IMR-90 (cell line): ENCODE measurements around the gene PROSER2. TPM values are rescaled to one million over a fixed set of nuclear protein-coding genes. Genes with fewer than 3 reads are reported as not detected.

ENCODE experiments used
- ATAC-seq: fragments of 200-7000 bp; cut with Tn5 transposase; 2 replicates; pipeline ENCODE4 v1.9.1; 2020; ENCODE audit warnings: low read depth, mild to moderate bottlenecking, moderate library complexity
- BruUV-seq: library from RNA; stranded (reverse); fragments of 400-500 nt; replicated peaks from 2 replicates; lab custom pipeline; 2021; lab: Mats Ljungman, UMichigan
- CTCF ChIA-PET: fragments of 300-600 bp; formaldehyde crosslinking; extraction: SDS; loops from one replicate; lab custom pipeline; 2021; ENCODE audit warnings: antibody characterized with exemption; lab: Yijun Ruan, JAX
- POLR2A ChIA-PET: fragments of 300-600 bp; sonication (Branson Sonifier 250); formaldehyde crosslinking; loops from one replicate; lab custom pipeline; 2022; ENCODE audit warnings: antibody characterized with exemption; ENCODE audit not compliant: unreplicated experiment; lab: Charles Lee
- DNase-seq: peaks from one replicate; pipeline ENCODE4 v3.0.0; 2013
- H2AFZ ChIP-seq: replicated peaks from 2 replicates; pipeline ENCODE3; 2013; ENCODE audit warnings: low read length, mild to moderate bottlenecking; ENCODE audit not compliant: poor library complexity
- H2AK5ac ChIP-seq: 2 replicates; pipeline ENCODE4 v1.6.1; 2013; ENCODE audit warnings: low read depth, low read length, inconsistent platforms
- H2AK9ac ChIP-seq: replicated peaks from 2 replicates; pipeline ENCODE3; 2013; ENCODE audit warnings: mild to moderate bottlenecking, low read depth, low read length, moderate library complexity; ENCODE audit not compliant: poor library complexity
- H2BK120ac ChIP-seq: 2 replicates; pipeline ENCODE4 v1.6.1; 2013; ENCODE audit warnings: low read depth, low read length, inconsistent platforms
- H2BK15ac ChIP-seq: 3 replicates; pipeline ENCODE4 v1.6.1; 2013; ENCODE audit warnings: low read depth, low read length, inconsistent platforms
- H2BK20ac ChIP-seq: 2 replicates; pipeline ENCODE4 v1.6.1; 2013; ENCODE audit warnings: low read depth, mild to moderate bottlenecking, inconsistent platforms, low read length, moderate library complexity
- H2BK5ac ChIP-seq: 2 replicates; pipeline ENCODE4 v1.6.1; 2013; ENCODE audit warnings: mild to moderate bottlenecking, low read depth, low read length, inconsistent platforms; ENCODE audit not compliant: poor library complexity, severe bottlenecking
- H3K14ac ChIP-seq: replicated peaks from 2 replicates; pipeline ENCODE4 v1.6.1; 2013; ENCODE audit warnings: low read depth, low read length, inconsistent platforms
- H3K18ac ChIP-seq: 2 replicates; pipeline ENCODE4 v1.6.1; 2013; ENCODE audit warnings: low read depth, low read length, control low read depth
- H3K23ac ChIP-seq: 2 replicates; pipeline ENCODE4 v1.6.1; 2013; ENCODE audit warnings: low read depth, low read length, inconsistent platforms
- H3K27ac ChIP-seq: 2 replicates; pipeline ENCODE4 v1.5.1; 2013; ENCODE audit warnings: mild to moderate bottlenecking, control low read depth, low read length; ENCODE audit not compliant: insufficient read depth
- H3K27me3 ChIP-seq: 2 replicates; pipeline ENCODE4 v1.6.1; 2013; ENCODE audit warnings: low read length; ENCODE audit not compliant: control insufficient read depth, insufficient read depth
- H3K36me3 ChIP-seq: 2 replicates; pipeline ENCODE4 v1.6.1; 2013; ENCODE audit warnings: low read length, mixed read lengths; ENCODE audit not compliant: control insufficient read depth, insufficient read depth
- H3K4ac ChIP-seq: 2 replicates; pipeline ENCODE4 v1.6.1; 2013; ENCODE audit warnings: low read depth, low read length, inconsistent platforms
- H3K4me1 ChIP-seq: 2 replicates; pipeline ENCODE4 v1.6.1; 2013; ENCODE audit warnings: low read length, mixed read lengths; ENCODE audit not compliant: control insufficient read depth, insufficient read depth
- H3K4me2 ChIP-seq: 2 replicates; pipeline ENCODE4 v1.6.1; 2013; ENCODE audit warnings: low read depth, mild to moderate bottlenecking, control low read depth, low read length, moderate library complexity
- H3K4me3 ChIP-seq: 2 replicates; pipeline ENCODE4 v1.5.1; 2013; ENCODE audit warnings: low read depth, mild to moderate bottlenecking, control low read depth, low read length, moderate library complexity; ENCODE audit not compliant: insufficient read depth
- H3K56ac ChIP-seq: 2 replicates; pipeline ENCODE4 v1.6.1; 2013; ENCODE audit warnings: low read length, inconsistent platforms; ENCODE audit not compliant: insufficient read depth; ENCODE audit errors: extremely low read depth
- H3K79me1 ChIP-seq, 2 experiments: 2 replicates each; pipeline ENCODE4 v1.6.1; 2013; ENCODE audit warnings: low read length in 2 of 2, inconsistent platforms in 1 of 2, low read depth in 1 of 2
- H3K9ac ChIP-seq: 2 replicates; pipeline ENCODE4 v1.6.1; 2013; ENCODE audit warnings: low read depth, low read length, control low read depth
- H3K9me1 ChIP-seq: 2 replicates; pipeline ENCODE4 v1.6.1; 2013; ENCODE audit warnings: low read length, inconsistent platforms; ENCODE audit not compliant: insufficient read depth
- H3K9me3 ChIP-seq: 2 replicates; pipeline ENCODE4 v1.6.1; 2013; ENCODE audit warnings: low read length; ENCODE audit not compliant: control insufficient read depth, insufficient read depth
- H4K20me1 ChIP-seq: 2 replicates; pipeline ENCODE4 v1.6.1; 2013; ENCODE audit warnings: low read length, inconsistent platforms; ENCODE audit not compliant: insufficient read depth
- H4K5ac ChIP-seq: 2 replicates; pipeline ENCODE4 v1.6.1; 2013; ENCODE audit warnings: mild to moderate bottlenecking, low read depth, low read length, control low read depth
- H4K8ac ChIP-seq, 2 experiments: 2 replicates each; pipeline ENCODE4 v1.6.1; 2013; ENCODE audit warnings: low read depth in 2 of 2, low read length in 2 of 2, control low read depth in 1 of 2, inconsistent platforms in 1 of 2
- H4K91ac ChIP-seq: 2 replicates; pipeline ENCODE4 v1.6.1; 2013; ENCODE audit warnings: low read depth, low read length, inconsistent platforms; ENCODE audit not compliant: insufficient read depth
- BHLHE40 ChIP-seq: fragments of 150-350 bp; IDR thresholded peaks from 2 replicates; pipeline ENCODE4 v1.6.1; 2016; ENCODE audit warnings: mild to moderate bottlenecking, low read depth, low read length
- CEBPB ChIP-seq: IDR thresholded peaks from 2 replicates; pipeline ENCODE4 v1.6.1; 2012; ENCODE audit warnings: low read depth, low read length, improper control_type of control experiment
- CHD1 ChIP-seq: IDR thresholded peaks from 2 replicates; pipeline ENCODE4 v1.6.1; 2012; ENCODE audit warnings: low read depth, low read length, improper control_type of control experiment
- ELK1 ChIP-seq: fragments of 150-350 bp; IDR thresholded peaks from 2 replicates; pipeline ENCODE4 v1.6.1; 2016; ENCODE audit warnings: low read depth, mild to moderate bottlenecking, low read length, moderate library complexity, borderline replicate concordance
- FOS ChIP-seq: fragments of 150-350 bp; IDR thresholded peaks from 2 replicates; pipeline ENCODE4 v1.6.1; 2016; ENCODE audit warnings: low read depth, low read length
- MAFK ChIP-seq: IDR thresholded peaks from 2 replicates; pipeline ENCODE4 v1.6.1; 2012; ENCODE audit warnings: low read depth, low read length, improper control_type of control experiment
- MAZ ChIP-seq: IDR thresholded peaks from 2 replicates; pipeline ENCODE4 v1.6.1; 2012; ENCODE audit warnings: low read depth, mild to moderate bottlenecking, low read length, improper control_type of control experiment, moderate library complexity, borderline replicate concordance
- MXI1 ChIP-seq: IDR thresholded peaks from 2 replicates; pipeline ENCODE4 v1.6.1; 2012; ENCODE audit warnings: low read depth, mild to moderate bottlenecking, low read length, moderate library complexity, borderline replicate concordance
- NFE2L2 ChIP-seq: fragments of 150-350 bp; IDR thresholded peaks from 2 replicates; pipeline ENCODE4 v1.6.1; 2016; ENCODE audit warnings: low read depth, mild to moderate bottlenecking, low read length
- POLR2A ChIP-seq: IDR thresholded peaks from 2 replicates; pipeline ENCODE4 v1.6.1; 2012; ENCODE audit warnings: mild to moderate bottlenecking, low read depth, low read length
- RAD21 ChIP-seq: IDR thresholded peaks from 2 replicates; pipeline ENCODE4 v1.6.1; 2012; ENCODE audit warnings: low read length, improper control_type of control experiment
- RCOR1 ChIP-seq: IDR thresholded peaks from 2 replicates; pipeline ENCODE4 v1.6.1; 2012; ENCODE audit warnings: mild to moderate bottlenecking, low read length, improper control_type of control experiment; ENCODE audit not compliant: insufficient replicate concordance
- RFX5 ChIP-seq: IDR thresholded peaks from 2 replicates; pipeline ENCODE4 v1.8.0; 2012; ENCODE audit warnings: low read depth, mild to moderate bottlenecking, low read length, moderate library complexity
- SMC3 ChIP-seq: fragments of 150-350 bp; IDR thresholded peaks from 2 replicates; pipeline ENCODE4 v1.6.1; 2016; ENCODE audit warnings: low read depth, mild to moderate bottlenecking, antibody characterized with exemption, low read length, moderate library complexity
- WGBS, 2 experiments: methylation state at CpG; one replicate each; pipeline versions ENCODE4 v1.1.5 to v1.1.7; 2013; ENCODE audit warnings: missing lambda C conversion rate in 2 of 2; ENCODE audit not compliant: insufficient read length in 1 of 2; ENCODE audit errors: extremely low coverage in 2 of 2; 5-methylcytosine and 5-hydroxymethylcytosine counted together
- dilution Hi-C: fragments of 300-500 bp; cut with HindIII; formaldehyde crosslinking; loops from one replicate; pipeline ENCODE4 v1.14.3; 2018; ENCODE audit warnings: low sequenced_read_pairs; ENCODE audit not compliant: unreplicated experiment
- in situ Hi-C: fragments of 300-500 bp; cut with MboI; formaldehyde crosslinking; loops from 3 replicates; pipeline ENCODE4 v1.14.3; 2019; ENCODE audit warnings: low sequenced_read_pairs, inconsistent platforms, mixed read lengths
- intact Hi-C: fragments of 100-400 bp; cut with micrococcal nuclease; formaldehyde crosslinking; loops from 2 replicates; pipeline ENCODE4 v1.10.0; 2022
- polyA plus RNA-seq, 3 experiments: library from polyadenylated mRNA; depleted of rRNA; stranded (reverse); fragments of >200 nt; gene quantifications; 2 replicates each; pipeline ENCODE4 v1.2.3, GENCODE V29; 2012; ENCODE audit warnings: low replicate concordance in 1 of 3
- total RNA-seq: library from RNA; depleted of rRNA; stranded (reverse); fragments of >200 nt; gene quantifications from 2 replicates; pipeline ENCODE4 v1.2.3, GENCODE V29; 2012
- TF ChIP-seq, protein P1 (sequence below): conservative IDR thresholded peaks from 2 replicates; pipeline ENCODE4 v1.5.1; 2012; ENCODE audit warnings: mild to moderate bottlenecking, low read depth, low read length, improper control_type of control experiment
- TF ChIP-seq, protein P2 (sequence below): fragments of 150-350 bp; IDR thresholded peaks from 2 replicates; pipeline ENCODE4 v1.6.1; 2017; ENCODE audit warnings: mild to moderate bottlenecking, antibody characterized with exemption, low read length, low read depth

The PROSER2 gene
- total and polyA plus RNA-seq, 2 of the 4 experiments (the other 2 are of a cell fraction) = 1.4 to 2.0 TPM

DNA sequence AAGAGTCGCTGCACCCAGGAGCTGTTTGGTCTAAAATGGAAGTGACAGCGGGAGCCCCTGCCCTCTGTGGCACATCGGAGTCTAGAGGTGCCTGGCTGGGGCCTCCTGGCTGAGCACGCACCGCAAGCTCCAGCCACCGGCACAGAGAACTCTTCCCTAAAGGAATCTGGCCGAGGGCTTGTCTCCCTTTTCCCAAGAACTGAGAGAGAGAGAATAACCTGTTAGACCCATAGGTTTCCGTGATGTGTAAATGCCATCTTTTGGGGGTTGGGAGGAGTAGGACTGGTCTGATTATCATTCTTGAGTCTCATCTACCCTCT, 47.3 kb downstream of the PROSER2 start:
- no peak overlapping the region for H3K9ac ChIP-seq
- no peaks in the 10 kb centered on the region for H3K79me1 ChIP-seq
- H3K23ac ChIP-seq = no peak overlapping the region
- H3K9me1 ChIP-seq = peaks cover 9% of the 10 kb centered on the region; the same call in 1 of the 2 replicates
- no peak overlapping the region for H2BK20ac ChIP-seq
- no peak overlapping the region for H3K14ac ChIP-seq
- no peak overlapping the region for H4K91ac ChIP-seq
- POLR2A ChIA-PET = no interaction called here
- H3K4me3 ChIP-seq = no peak overlapping the region
- no peaks in the 10 kb centered on the region for H4K20me1 ChIP-seq
- dilution Hi-C loops (no loop called here), in situ Hi-C loops (no loop called here), intact Hi-C loops (no loop called here)
- CTCF ChIA-PET = interaction anchor here (0.8 kb wide), 1 partner anchor 51 kb away, joined by 3 read pairs; no protein-coding TSS in a partner anchor
- no peak overlapping the region for H2AK5ac ChIP-seq
- no peak overlapping the region for H4K8ac ChIP-seq
- TF ChIP-seq CHD1 (no peak), MAFK (no peak), POLR2A (no peak), RFX5 (no peak), FOS (no peak), RAD21 (no peak), SMC3 (no peak), CEBPB (no peak), MAZ (no peak), BHLHE40 (no peak), RCOR1 (no peak), NFE2L2 (no peak), ELK1 (no peak), MXI1 (no peak)
- TF ChIP-seq, protein P1, sequence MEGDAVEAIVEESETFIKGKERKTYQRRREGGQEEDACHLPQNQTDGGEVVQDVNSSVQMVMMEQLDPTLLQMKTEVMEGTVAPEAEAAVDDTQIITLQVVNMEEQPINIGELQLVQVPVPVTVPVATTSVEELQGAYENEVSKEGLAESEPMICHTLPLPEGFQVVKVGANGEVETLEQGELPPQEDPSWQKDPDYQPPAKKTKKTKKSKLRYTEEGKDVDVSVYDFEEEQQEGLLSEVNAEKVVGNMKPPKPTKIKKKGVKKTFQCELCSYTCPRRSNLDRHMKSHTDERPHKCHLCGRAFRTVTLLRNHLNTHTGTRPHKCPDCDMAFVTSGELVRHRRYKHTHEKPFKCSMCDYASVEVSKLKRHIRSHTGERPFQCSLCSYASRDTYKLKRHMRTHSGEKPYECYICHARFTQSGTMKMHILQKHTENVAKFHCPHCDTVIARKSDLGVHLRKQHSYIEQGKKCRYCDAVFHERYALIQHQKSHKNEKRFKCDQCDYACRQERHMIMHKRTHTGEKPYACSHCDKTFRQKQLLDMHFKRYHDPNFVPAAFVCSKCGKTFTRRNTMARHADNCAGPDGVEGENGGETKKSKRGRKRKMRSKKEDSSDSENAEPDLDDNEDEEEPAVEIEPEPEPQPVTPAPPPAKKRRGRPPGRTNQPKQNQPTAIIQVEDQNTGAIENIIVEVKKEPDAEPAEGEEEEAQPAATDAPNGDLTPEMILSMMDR = no peak
- TF ChIP-seq, protein P2, sequence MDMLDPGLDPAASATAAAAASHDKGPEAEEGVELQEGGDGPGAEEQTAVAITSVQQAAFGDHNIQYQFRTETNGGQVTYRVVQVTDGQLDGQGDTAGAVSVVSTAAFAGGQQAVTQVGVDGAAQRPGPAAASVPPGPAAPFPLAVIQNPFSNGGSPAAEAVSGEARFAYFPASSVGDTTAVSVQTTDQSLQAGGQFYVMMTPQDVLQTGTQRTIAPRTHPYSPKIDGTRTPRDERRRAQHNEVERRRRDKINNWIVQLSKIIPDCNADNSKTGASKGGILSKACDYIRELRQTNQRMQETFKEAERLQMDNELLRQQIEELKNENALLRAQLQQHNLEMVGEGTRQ = no peak
- H3K4me1 ChIP-seq = peaks cover 8% of the 10 kb centered on the region
- no CpG with 5 or more reads among the region's 8 CpGs for WGBS, 2 experiments
- H2AK9ac ChIP-seq = no peak overlapping the region
- DNase-seq (no peak), ATAC-seq (no peak)
- no peak overlapping the region for H3K27ac ChIP-seq
- H2BK5ac ChIP-seq = no peak overlapping the region
- H3K4me2 ChIP-seq = no peak overlapping the region
- H3K4ac ChIP-seq = no peak overlapping the region
- no peaks in the 10 kb centered on the region for H3K27me3 ChIP-seq
- no peak overlapping the region for H3K56ac ChIP-seq
- H2BK15ac ChIP-seq = no peak overlapping the region
- H3K18ac ChIP-seq = no peak overlapping the region
- H3K9me3 ChIP-seq = no peaks in the 10 kb centered on the region
- H2AFZ ChIP-seq = peak overlapping the region; percentile 64
- no peaks in the 10 kb centered on the region for H3K36me3 ChIP-seq
- no TSS peak for BruUV-seq
- no peak overlapping the region for H4K5ac ChIP-seq
- H2BK120ac ChIP-seq = no peak overlapping the region
